NCI-H82 treated with DMSO at 0.1 percent for 48 hours (cell line): ENCODE results near the gene ALDH3A1.

Source experiments
- DNase-seq: peaks from one replicate; lab custom pipeline; 2025; ENCODE audit not compliant: unreplicated experiment; lab: John Stamatoyannopoulos, UW

ALDH3A1 gene

GRCh38 chr17:19760746-19761145, 12.6 kb upstream of the ALDH3A1 start:
- no peak for DNase-seq

DNA sequence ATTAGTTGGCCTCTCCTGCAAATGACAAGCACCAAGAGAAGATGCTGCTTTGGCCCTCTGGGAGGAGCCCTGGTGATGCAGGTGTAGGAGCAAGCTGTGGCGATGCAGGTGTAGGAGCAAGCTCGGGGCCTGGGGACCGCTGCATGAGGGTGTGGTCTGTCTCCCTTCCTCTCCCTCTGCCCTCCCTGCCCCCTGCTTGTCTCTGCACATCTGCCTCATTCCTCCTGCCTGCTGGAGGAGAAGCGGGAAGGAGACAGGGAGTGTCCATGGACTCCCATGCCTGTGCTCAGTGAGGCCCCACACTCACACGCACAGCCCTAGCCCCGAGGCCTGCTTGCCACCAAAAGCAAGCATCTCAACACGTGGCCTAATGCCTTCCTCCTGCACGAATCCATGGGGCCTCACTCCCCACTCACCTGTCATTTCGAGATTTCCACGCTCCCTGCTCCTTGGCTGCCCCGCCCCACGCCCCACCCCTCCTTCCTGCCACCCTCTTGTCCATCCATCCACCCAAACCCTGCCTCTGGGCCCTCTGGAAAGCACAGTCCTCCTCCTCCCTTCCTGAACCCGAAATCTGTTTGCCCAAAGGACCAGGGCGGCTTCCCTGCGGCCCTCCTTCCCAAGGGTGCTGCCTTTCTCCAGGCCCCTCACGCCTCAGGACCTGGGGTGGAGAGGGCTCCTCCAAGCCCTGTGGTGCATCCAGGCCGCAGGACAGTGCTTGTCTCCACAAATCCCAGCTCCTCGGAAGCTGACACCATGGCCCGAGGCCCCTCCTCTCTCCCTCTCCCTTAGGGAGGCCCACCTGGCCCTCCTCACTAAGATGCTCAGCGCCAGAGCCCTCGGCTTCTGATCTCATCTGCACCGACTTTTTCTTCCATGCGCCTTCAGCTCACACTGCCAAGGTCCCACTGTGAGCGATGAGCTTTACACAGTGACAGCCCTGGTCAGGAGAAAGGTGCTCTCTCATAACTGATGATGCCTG, 11.8 kb upstream of the ALDH3A1 start:
- no peak for DNase-seq

GRCh38 chr17:19757536-19758180, 9.6 kb upstream of the ALDH3A1 start:
- no peak for DNase-seq

- no peak for DNase-seq
Measured at GRCh38 chr17:19756546-19756945, 8.4 kb upstream of the ALDH3A1 start.

GRCh38 chr17:19755821-19756510, 7.9 kb upstream of the ALDH3A1 start:
- no peak for DNase-seq

GRCh38 chr17:19755392-19755791, 7.3 kb upstream of the ALDH3A1 start:
- no peak for DNase-seq

DNA sequence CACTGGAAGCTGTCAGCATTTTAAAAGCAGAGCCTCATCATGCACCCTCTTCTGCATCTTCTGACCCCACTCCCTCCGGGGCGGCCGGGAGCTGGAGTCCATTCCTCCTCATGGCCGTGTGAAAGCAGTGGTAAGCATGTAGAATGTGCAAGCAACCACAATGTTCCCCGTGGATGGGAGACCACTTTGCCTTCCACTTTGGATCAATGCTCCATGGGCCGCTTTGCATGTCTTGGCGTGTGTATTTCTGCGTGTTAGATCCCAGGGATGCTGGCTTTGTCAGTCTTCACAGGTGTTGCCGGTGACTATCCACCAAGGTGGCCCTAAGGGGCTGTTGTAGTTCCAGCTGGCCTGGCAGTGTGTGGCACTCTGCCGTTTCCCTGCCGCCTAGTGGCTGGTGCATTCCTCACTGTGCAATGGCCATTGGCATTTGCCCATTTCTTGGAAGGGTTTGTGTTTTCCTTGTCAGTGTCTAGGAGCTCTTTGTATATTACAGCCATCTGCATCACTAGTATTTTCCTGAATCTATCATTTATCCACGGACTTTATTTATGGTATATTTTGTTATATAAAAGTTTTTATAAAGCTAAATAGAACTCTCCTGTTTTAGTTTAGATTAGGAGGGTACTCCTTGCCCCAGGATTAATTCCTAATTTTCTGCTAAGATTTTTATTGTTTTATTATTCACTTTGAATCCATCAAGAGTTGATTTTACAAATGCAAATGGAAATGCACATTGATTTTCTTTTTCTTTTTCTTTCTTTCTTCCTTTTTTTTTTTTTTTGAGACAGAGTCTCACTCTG, 5.8 kb upstream of the ALDH3A1 start:
- no peak for DNase-seq

- DNase-seq, result no peak
Measured at GRCh38 chr17:19753051-19753509, 5.0 kb upstream of the ALDH3A1 start.

DNA sequence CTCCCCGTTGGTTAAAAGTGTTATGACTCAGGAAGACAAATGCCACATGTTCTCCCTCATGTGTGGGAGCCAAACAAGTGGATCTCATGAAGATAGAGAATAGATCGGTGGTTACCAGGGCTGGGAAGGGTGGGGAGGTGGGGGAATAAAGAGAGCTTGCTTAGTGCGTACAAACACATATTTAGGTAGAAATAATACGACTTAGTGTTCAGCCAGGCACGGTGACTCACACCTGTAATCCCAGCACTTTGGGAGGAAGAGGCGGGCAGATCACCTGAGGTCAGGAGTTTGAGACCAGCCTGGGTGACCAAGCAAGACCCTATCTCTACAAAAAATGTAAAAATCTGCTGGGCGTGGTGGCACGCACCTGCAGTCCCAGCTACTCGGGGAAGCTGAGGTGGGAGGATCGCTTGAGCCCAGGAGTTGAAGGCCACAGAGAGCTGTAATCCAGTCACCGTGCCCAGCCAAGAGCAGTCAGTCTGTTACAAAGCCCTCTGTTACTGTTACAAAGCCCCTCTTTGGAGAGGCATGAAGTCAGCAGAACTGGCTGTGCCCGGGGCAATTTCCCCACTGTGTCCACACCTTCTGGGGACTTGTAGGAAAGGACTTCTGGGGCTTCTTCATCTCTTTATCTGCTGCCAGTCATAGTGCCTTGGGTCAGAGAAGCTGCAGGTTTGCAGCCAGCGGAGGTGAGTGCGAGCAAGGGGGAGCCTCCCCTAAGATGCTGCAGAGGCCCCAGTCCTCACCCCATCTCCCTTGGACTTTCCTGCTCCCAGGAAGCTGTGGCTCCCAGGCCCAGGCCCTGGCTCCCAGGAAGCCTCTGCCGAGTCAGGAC, 4.3 kb upstream of the ALDH3A1 start:
- no peak for DNase-seq

DNA sequence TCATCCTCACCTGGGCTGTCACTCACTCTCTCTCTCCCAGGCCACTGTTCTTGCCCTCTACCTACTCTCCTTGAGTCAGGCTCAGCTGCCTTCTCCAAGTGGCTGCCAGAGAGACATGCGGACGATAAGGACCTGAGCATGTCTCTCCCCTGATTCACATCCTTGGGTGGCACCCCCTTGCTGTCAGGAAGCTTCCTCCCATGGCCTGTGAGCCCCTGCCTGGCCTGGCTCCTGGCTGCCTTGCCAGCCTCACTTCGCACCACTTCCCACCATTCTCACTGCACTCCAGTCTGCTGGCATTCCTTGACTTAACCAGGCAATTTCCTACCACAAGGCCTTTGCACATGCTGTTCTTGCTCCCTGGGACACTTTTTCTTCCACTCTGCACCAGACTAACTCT, 2.7 kb upstream of the ALDH3A1 start:
- DNase-seq, result no peak

DNA sequence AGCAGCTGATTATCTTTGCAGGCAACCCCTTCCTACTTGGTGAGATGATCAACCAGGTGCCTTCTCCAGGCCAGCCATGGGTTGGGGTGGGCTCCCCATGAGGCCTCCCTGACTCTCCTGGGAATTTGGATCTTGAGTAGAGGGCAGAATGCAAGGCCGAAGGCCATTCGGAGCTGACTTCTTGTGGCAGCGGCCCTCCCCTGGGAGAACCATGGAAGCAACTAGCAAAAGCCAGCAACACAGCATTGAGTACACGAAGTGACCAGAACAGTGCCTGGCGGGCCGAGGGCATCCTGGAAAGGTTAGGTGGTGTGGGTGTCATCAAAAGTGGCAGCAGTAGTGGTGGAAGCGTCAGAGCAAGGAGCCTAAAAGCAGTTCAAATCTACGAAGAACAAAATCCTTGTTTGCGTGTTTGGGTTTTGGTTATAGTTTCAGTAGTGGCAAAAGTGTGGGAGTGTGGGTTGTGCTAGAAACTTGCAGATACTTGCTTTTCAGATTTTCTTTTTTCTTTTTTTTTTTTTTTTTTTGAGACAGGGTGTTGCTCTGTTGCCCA, 2.0 kb upstream of the ALDH3A1 start:
- no peak for DNase-seq

- no peak for DNase-seq
Measured at GRCh38 chr17:19748807-19749193, 702 bp upstream of the ALDH3A1 start.

DNA sequence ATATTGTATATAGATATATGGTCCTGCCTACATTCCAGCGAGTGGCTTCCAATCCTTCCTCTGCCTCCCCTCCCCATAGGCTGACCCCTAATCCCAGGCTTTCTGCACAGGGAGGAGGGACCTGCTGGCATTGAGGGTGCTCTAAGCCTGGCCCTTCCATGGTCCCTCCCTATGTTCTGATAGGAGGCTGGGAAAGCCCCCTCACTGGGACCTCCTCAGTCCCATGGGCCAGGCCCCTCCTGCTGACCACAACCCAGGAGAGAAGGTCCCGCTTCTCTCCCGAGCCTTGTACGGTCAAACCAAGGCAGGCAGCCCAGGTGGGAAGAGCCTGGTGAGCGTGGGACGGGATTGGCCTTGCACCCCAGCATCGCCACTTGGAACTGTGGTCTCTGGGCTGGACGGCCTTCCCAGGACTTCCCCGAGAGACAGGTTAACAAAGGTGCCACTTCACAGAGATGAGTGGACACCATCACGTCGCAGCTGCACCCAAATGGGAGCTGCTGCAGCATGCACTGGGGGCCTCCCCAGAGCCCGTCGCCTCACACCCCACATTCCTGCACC, 859 bp downstream of the ALDH3A1 start:
- DNase-seq, result no peak

DNA sequence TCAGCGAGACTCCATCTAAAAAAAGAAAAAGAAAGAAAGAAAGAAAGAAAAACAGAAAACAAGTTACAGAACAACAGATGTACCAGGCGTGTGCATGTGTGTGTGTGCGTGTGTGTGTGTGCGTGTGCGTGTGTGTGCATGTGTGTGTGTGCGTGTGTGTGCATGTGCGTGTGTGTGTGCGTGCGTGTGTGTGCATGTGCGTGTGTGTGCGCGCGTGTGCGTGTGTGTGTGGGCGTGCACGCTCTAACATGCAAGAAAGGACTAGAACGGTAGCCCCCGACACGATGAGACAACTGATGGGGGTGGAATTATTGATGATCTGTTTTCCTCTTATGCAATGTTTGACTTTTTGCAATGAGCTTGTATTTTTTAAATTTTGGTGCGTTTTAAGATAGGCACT, 1.6 kb downstream of the ALDH3A1 start:
- DNase-seq, result no peak

DNA sequence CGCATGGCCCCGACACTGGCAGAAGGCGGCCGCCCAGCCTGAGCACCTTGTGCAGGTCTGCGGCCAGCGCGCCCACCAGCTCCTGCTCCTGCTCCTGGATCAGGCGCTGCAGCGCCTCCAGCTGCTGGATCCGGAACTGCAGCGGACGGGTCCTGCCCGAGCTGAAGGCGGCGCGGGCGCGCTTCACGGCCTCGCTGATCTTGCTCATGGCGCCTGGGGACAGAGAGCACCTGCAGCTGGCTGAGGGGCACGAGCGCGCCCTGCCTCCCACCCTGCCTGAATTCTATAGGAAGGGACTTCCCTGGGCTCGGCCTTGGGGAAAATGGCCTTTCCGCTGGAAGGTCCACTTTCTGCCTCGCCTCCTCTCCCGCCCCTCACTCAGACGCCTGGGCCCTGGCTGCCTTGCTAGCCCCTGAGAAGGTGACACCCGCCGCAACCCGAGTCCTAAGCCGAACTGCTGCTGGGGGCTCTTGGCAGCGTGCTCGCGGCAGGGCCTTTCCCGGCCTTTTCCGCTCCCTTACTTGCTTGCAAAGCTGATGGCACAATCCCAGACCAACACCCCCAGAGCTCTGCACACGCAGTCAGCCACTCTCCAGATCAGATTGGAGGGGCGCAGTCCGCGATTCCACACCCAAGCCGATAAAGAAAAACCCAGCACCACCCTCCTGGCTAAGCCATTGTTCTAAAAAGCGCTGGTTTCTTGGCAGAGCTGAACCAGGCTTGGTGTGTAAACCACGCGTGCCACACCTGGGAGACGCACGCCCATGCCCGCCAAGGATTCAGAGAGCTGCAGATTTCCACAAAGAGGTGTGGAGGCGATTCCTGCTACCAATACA, 3.0 kb downstream of the ALDH3A1 start:
- peak; percentile 33 for DNase-seq

GRCh38 chr17:19744492-19744891, 3.6 kb downstream of the ALDH3A1 start:
- no peak for DNase-seq

GRCh38 chr17:19743101-19744100, 4.7 kb downstream of the ALDH3A1 start:
- DNase-seq, result no peak
